NCI-H510A (cell line): ENCODE measurements around the gene MYOM3.

Experiments
- DNase-seq: peaks from one replicate; lab custom pipeline; 2025; lab: John Stamatoyannopoulos, UW

MYOM3 gene

DNA sequence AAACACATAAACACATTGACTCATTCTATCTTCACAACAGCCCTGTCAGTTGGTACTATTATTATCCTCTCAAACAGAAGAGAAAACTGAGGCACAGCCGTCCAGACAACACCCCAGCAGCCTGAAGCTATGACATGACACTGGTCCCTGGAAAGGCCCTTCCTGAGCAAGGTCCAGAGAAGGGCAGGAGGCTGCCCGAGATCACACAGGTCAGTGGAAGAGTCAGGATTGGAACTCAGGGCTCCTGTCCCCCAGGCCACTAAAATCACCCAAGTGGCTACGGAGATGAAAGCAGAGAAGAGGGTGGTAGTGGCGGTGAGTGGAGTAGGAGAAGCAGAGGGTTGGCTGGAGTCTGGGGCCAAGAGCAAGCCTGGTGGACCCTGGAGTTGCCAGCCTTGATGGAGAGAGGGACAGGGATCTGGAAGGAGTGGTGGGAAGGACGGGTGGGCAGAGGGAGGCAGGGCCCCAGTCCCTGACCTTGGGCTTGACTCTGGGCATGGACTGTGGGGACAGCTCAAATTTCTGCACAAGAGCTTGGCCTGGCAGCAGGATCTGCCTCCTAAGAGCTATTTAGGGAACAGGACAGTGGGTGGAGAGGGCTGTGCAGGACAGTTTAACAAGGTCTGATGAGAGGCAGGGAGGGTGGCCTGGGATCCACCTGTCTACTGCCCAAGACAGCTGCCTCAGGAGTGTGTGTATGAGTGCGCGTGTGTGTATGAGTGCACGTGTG lies 15.8 kb downstream of the MYOM3 start:
- no peak for DNase-seq

- no peak for DNase-seq
These were observed 16.6 kb downstream of the MYOM3 start for GRCh38 chr1:24095140-24095859.

- DNase-seq = no peak
These were observed 17.4 kb downstream of the MYOM3 start for GRCh38 chr1:24094554-24094953.

DNA sequence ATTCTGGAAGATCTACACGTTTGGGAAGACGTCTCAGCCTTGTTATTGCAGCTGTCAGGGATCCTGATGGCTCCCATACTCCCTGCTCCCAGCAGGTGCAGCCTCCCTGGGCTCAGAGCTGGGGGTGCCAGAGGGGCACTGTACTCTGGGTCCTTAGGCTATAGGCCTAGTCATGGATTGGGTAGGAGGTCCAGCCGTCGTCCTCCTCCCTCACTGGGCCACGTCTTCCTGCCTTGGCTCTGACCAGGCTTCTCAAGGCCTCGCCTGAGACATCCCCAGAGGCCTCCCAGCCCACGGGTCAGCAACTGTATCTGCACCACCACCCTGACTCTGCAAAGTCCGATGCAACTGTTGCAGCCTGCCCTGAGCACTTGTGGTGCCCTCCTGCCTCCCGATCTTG lies 18.2 kb downstream of the MYOM3 start:
- DNase-seq = no peak

GRCh38 chr1:24092979-24093378 lies 19.0 kb downstream of the MYOM3 start:
- DNase-seq = no peak

DNA sequence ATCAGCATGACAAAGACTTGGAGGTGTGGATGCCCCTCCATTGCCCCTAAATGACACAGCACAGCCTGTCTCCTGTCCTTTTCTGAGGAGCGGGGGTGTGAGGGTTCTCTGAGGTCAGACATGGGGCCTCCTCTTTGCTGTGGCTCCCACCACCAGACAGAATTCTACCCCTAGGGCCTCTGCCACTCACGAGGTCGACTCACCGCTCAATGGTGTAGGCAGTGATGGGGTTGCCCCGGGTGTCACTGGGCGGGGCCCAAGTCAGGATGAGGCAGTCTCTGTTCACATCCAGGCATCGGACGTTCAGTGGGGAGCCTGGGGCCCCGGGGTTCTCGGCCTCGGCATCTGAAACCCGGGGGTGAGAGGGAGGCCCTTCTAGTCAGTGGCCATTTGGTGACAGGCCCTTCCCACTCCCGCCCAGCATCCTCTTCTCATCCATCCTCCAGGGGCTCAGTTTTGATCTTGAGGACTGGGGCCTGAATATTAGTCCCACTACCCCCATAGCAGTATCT lies 19.9 kb downstream of the MYOM3 start:
- no peak for DNase-seq

DNA sequence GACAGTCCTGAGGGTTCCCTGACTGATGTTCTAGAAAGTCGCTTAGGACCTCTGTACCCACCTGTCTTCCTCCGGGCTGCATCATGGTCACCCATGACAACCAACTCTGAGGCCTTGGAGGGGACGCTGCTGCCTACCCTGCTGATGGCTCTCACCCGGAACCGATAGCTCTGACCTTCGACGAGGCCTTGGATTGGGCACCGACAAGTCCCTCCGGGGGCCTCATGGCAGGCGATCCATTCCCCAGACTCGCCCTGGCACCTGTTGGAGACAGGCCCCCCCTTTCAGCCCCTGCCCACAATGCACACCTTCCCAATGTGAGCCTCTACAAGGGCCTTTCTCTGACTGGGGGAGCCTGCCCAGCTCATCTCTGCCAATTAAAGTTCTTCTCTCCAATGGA lies 21.2 kb downstream of the MYOM3 start:
- no peak for DNase-seq

DNA sequence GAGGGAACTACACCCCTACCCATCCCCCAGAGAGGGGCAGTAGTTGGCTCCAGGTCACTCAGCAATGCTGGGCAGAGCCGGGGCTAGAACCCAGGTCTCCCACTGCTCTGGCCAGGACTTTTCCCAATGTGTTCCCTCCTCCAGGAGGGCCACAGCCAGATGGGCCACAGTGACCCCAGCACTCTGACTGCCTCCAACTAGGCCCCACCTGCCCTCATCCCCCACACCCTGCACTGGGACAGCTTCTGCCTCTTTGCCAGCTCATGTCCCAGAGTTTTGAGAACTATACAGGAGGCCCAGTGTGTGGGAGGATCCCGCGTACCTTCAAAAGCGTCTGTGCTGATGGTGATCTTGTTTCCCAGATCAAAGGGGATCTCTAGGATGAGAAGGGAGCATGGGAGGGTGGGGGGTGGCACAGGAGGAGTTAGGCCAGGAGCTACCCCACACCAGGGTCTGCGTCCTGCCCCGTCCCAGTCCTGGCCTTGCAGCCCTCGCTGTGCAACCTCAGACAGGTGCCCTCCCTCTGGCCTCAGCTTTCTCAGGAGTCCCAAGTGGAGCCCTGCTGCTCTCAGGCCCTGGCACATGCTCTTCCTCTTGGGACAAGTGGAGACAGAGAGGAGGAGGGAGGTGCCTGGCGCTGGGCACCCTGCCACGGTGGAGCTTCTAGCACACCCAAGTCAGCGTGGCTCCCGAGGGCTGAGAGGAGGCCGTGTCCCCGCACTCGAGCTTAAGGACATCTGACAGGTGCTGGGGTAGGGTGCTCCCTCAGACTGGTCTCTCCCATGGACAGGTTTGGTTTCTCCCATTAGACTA lies 22.0 kb downstream of the MYOM3 start:
- no peak for DNase-seq

- DNase-seq = no peak
These were observed 22.8 kb downstream of the MYOM3 start for GRCh38 chr1:24089027-24089742.

DNA sequence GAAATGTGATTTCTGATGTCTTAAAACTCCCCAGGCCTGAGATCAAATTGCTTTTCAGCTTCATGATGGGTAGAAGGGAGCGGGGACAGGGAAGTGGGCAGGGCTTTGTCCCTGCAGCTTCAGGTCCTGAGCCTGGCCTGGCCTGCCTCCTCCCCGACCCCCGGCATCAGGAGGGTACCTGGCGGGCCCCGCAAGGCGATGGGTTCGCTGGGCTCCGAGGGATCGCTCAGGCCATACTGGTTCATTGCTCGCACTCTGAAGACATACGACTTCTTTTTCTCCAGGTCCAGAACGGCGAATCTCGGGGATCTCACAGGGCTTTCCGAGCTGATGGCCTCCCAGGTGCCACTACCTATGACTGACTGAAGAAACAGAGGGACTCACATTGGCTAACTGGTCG lies 25.5 kb downstream of the MYOM3 start:
- DNase-seq = no peak

DNA sequence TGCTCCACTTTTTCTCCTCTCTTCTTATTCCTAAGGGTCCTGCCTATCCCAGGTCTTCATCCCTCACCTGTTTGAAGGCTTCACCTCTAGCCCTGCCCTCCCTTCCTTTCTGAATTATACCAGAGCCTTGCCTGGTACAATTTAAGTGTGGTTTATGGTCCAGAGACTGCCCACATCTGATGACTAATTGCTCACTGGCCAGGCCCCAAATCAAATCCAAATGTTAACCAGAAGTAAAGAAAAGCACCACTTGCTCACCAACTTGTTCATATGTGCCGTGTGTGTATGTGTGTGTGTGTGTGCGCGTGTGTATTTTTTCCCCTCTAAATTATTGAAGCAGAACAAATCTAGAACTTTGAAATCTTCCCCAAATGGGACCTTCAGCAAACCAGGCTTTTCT lies 26.4 kb downstream of the MYOM3 start:
- no peak for DNase-seq

DNA sequence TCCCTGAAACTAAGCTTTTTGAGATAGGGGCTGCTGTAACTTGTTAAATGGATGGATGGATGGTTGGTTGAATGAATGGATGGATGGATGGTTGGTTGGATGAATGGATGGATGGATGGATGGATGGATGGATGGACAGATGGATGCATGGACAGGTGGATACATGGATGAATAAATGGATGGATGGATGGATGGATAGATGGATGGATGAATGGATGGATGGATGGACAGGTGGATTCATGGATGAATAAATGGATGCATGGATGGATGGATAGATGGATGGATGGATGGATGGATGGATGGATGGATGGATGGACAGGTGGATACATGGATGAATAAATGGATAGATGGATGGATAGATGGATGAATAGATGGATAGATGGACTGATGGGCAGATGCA lies 26.9 kb downstream of the MYOM3 start:
- no peak for DNase-seq

DNA sequence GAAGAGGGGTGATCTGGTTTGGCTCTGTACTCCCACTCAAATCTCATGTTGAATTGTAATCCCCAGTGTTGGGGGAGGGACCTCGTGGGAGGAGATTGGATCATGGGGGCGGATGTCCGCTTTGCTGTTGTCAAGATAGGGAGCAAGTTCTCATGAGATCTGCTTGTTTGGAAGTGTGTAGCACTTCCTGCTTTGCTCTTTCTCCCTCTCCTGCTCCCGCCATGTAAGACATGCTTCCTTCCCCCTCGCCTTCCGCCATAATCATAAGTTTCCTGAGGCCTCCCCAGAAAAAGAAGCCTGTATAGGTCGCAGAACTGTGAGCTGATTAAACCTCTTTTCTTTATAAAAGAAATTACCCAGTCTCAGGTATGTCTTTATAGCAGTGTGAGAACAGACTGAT lies 27.9 kb downstream of the MYOM3 start:
- DNase-seq = no peak

DNA sequence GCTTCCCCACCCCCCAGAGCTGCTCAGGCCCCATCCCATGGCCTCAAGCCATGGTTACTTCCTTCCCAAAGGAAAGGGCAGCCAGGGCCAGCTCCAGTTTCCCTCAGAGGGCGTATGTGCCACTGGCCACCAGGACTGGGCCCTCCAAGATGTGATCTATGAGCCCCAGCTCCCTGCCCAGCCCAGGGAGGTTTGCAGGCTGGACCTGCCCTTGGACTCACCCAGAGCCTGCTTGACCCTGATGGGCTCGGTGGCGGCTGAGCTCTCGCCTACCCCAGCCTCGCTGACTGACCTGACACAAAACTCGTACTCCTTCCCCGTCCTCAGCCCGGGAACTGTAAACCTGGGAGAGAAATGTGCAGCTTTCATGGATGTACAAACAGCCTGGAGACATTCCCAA lies 29.6 kb downstream of the MYOM3 start:
- no peak for DNase-seq

- no peak for DNase-seq
These were observed 30.7 kb downstream of the MYOM3 start for GRCh38 chr1:24081190-24081589.

GRCh38 chr1:24080131-24080530 lies 31.8 kb downstream of the MYOM3 start:
- no peak for DNase-seq

GRCh38 chr1:24077278-24077978 lies 34.5 kb downstream of the MYOM3 start:
- DNase-seq = no peak

GRCh38 chr1:24075946-24076345 lies 36.0 kb downstream of the MYOM3 start:
- no peak for DNase-seq

GRCh38 chr1:24075590-24075854 lies 36.4 kb downstream of the MYOM3 start:
- DNase-seq = no peak

- DNase-seq = no peak
These were observed 36.9 kb downstream of the MYOM3 start for GRCh38 chr1:24074817-24075589.

GRCh38 chr1:24074196-24074595 lies 37.7 kb downstream of the MYOM3 start:
- DNase-seq = no peak
